Right atrium auricular region (tissue), 2 donors: ENCODE measurements around the gene TPRX1. TPM values are rescaled to one million over a fixed set of nuclear protein-coding genes. Genes with fewer than 3 reads are reported as not detected.
A peak's percentile ranks its signal among the peaks of the same experiment; 100 is the strongest.

Experiments used
- DNase-seq: peaks from one replicate; pipeline ENCODE4 v3.0.0-alpha.2; 2019; ENCODE audit warnings: low spot score
- H3K27ac ChIP-seq, 2 donors: fragments of 200-600 bp; sonication (generic); 1 replicate in 1 of 2; 2 replicates in 1 of 2; pipeline ENCODE4 v1.5.1; 2016 to 2019
- H3K27me3 ChIP-seq, 2 donors: fragments of 200-600 bp; sonication (generic); one replicate each; pipeline versions ENCODE4 v1.5.1 to v1.6.0; 2017 to 2019
- H3K36me3 ChIP-seq: fragments of 200-600 bp; sonication (generic); one replicate; pipeline ENCODE4 v1.5.1; 2016
- H3K4me1 ChIP-seq, 2 donors: fragments of 200-600 bp; sonication (generic); one replicate each; pipeline versions ENCODE4 v1.5.1 to v1.6.0; 2017 to 2019
- H3K4me3 ChIP-seq, 2 donors: fragments of 200-600 bp; sonication (generic); 1 replicate in 1 of 2; 2 replicates in 1 of 2; pipeline ENCODE4 v1.5.1; 2017 to 2019; ENCODE audit warnings: mild to moderate bottlenecking in 1 of 2, moderate library complexity in 1 of 2
- H3K9me3 ChIP-seq, 2 donors: fragments of 200-600 bp; sonication (generic); one replicate each; pipeline ENCODE4 v1.5.1; 2019
- CTCF ChIP-seq, 2 donors: fragments of 200-600 bp; sonication (generic); IDR thresholded peaks; one replicate each; pipeline ENCODE4 v1.5.1; 2019; ENCODE audit warnings: antibody characterized with exemption in 2 of 2
- total RNA-seq, 2 donors: library from RNA; depleted of rRNA; stranded (reverse); fragments of >200 nt; gene quantifications; one replicate each; pipeline ENCODE4 v1.1.0, GENCODE V29; 2016

TPRX1 gene
- total RNA-seq, 2 donors from 2014 or later, result not detected

- TF ChIP-seq CTCF (IDR thresholded peaks at IDR 0.05), result no peak
- no peak overlapping the region for H3K4me3 ChIP-seq
- H3K27me3 ChIP-seq, result no peaks in the 10 kb centered on the region
- DNase-seq, result no peak
- no peaks in the 10 kb centered on the region for H3K9me3 ChIP-seq
- H3K4me1 ChIP-seq, result peaks cover 0 to 23% of the 10 kb centered on the region in 2 donors
- no peak overlapping the region for H3K27ac ChIP-seq
- peaks cover 48% of the 10 kb centered on the region for H3K36me3 ChIP-seq
These were observed 17.8 kb downstream of the TPRX1 start for GRCh38 chr19:47786566-47786965.

- peaks cover 0 to 45% of the 10 kb centered on the region in 2 donors for H3K4me1 ChIP-seq
- H3K27me3 ChIP-seq, result no peaks in the 10 kb centered on the region
- DNase-seq, result peak; percentile 82
- TF ChIP-seq CTCF (IDR thresholded peaks at IDR 0.05), result no peak
- peaks cover 56% of the 10 kb centered on the region for H3K36me3 ChIP-seq
- peak overlapping the region; percentile 56 to 99 for H3K27ac ChIP-seq
- H3K4me3 ChIP-seq, result peak overlapping the region in 1 of 2 donors; percentile 92
- no peaks in the 10 kb centered on the region for H3K9me3 ChIP-seq
These were observed 22.6 kb downstream of the TPRX1 start for GRCh38 chr19:47781590-47782262.

- peaks cover 44% of the 10 kb centered on the region for H3K36me3 ChIP-seq
- no peak for DNase-seq
These were observed 24.2 kb downstream of the TPRX1 start for GRCh38 chr19:47780215-47780551.

GRCh38 chr19:47779524-47780214, 24.7 kb downstream of the TPRX1 start:
- Histone ChIP-seq H3K4me1 (peaks cover 0 to 45% of the 10 kb centered on the region in 2 donors), H3K27me3 (no peaks in the 10 kb centered on the region), H3K4me3 (peak overlapping the region; percentile 92 to 96), H3K36me3 (peaks cover 40% of the 10 kb centered on the region), H3K27ac (peak overlapping the region; percentile 99), H3K9me3 (no peaks in the 10 kb centered on the region)
- no peak for DNase-seq
- no peak for TF ChIP-seq CTCF (IDR thresholded peaks at IDR 0.05)

More at GRCh38 chr19:47780215-47780551, 24.2 kb downstream of the TPRX1 start:
- Histone ChIP-seq H3K9me3 (no peaks in the 10 kb centered on the region), H3K27ac (peak overlapping the region; percentile 99), H3K4me1 (peaks cover 0 to 45% of the 10 kb centered on the region in 2 donors), H3K27me3 (no peaks in the 10 kb centered on the region), H3K4me3 (peak overlapping the region; percentile 92 to 96)
- no peak for TF ChIP-seq CTCF (IDR thresholded peaks at IDR 0.05)

GRCh38 chr19:47778954-47779351, 25.4 kb downstream of the TPRX1 start:
- Histone ChIP-seq H3K27me3 (no peaks in the 10 kb centered on the region), H3K27ac (peak overlapping the region; percentile 99), H3K36me3 (peaks cover 33% of the 10 kb centered on the region), H3K4me3 (peak overlapping the region; percentile 92 to 96), H3K4me1 (peaks cover 0 to 45% of the 10 kb centered on the region in 2 donors), H3K9me3 (no peaks in the 10 kb centered on the region)
- DNase-seq, result peak; percentile 60
- TF ChIP-seq CTCF (IDR thresholded peaks at IDR 0.05), result no peak
